Stimulated activated CD4-positive, alpha-beta T cell treated with anti-CD3 and anti-CD28 coated beads, Interleukin-15, amount 100 ng/mL, for 1 hour (primary cell): ENCODE data around the gene CRYBA2.

Experiments used
- DNase-seq, 2 donors: peaks; one replicate each; pipeline ENCODE4 v3.0.0-alpha.2; 2020; ENCODE audit warnings: low read depth in 1 of 2, low spot score in 1 of 2

Gene CRYBA2, protein sequence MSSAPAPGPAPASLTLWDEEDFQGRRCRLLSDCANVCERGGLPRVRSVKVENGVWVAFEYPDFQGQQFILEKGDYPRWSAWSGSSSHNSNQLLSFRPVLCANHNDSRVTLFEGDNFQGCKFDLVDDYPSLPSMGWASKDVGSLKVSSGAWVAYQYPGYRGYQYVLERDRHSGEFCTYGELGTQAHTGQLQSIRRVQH

DNA sequence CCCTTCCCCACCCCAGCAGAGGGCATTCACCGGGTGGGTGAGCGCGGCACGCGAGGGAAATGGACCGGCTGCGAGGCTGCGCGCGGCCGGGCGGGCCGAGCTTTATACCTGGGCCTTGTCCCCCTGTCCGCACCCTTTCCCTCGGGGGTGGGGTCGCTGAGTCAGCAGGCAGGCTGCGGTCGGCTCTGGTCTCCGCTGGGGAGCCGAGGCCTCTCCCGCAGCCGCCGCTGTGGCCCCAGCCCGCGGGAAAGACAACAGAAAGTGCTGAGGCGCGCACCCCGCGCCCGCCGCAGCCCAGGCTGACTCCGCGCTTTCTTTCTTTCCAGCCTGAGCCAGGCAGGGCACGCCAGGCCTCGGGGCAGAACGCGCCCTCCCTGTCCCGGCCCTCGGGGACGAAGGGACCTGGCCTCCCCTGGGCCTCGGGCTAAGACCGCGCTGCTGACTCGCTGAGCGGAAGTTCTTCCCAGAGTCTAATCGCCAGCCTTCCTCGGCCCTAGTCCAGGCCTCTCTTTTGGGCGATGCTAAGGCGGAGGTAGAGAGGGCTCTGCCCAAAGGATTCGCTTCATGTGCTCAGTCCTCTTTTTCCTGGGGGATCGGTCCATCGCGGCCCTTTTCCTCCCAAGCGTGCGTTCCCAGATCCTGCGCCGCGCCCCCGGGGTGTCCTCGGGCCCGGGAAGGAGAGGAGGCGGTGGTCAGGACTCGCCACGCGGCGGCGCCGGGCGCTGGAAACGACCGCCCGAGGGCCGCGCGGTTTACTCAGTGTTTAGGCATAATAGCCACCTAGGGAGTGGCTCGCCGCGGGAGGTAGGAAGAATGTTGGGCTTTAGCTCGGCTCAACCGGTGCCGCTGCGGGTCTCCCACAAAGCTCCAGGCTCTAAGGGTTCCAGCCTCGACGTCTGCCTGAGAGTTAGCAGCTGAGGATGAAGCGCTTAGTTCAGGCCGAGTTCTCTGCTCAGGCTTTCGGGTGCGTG, at the start of gene CRYBA2:
Gene CRYBA2, minus strand, starts transcription at position 78 of the 971 bp plus-strand sequence. CDS start 246 bp downstream, outside the sequence.
- no peak for DNase-seq

DNA sequence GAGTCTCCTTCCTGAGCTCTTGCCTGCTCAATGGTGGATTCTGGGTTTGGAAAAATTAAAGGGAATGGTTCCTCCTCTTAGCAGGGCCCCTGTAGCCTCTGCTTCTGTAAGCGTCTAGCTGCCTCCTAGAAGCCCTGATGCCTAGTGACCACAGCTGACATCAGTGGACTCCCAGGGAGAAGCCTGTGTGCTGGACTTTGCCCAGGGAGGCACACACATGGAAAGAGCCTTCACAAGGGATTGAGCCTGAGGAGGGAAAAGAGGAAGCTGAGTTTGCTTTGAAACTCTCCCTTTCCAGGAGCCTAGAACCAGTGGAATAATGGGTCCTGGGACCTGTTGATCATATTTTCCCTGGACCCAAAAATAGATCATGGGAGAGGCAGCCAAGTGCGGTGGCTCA, 49.5 kb upstream of the CRYBA2 start:
- DNase-seq: no peak

DNA sequence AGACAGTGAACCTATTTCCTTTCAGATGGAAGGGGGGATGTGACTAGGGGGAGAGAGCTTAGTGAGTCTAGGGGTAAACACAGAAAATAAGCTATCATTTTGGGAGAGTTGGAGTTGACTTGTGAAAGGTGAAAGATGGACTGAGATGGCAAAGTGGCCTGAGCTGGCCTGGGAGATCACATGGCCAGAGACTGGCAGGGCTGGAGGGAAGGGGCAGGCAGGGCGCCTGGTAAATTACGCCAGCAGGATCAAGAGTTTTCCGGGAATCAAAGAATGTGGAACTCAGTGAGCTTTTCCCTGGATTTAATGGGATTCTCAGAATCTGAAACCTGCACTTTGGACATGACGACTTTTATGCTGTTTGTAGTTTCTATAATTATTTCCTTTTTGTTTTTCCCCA, 48.9 kb upstream of the CRYBA2 start:
- DNase-seq: no peak

DNA sequence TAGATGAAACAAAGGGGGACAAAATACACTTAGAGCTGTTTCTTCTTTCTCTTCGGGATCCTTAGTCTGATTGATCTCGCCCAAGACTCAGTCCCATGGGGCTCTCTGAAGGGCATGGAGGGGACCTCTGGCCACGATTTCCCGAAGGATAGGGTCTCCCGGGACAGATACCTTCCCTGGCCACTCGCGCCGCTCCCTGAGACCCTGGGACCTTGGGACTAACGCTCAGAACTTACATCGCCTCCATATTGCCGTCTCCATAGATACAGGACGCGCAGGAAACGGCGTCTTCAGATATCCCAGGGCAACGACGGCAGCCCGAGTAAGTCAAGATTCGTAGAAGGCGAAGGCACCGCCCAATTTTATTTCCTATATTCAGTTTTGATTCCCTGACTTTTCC, 48.0 kb upstream of the CRYBA2 start, which contains the start of gene CFAP65:
Gene CFAP65, minus strand, starts transcription at position 265 of the 400 bp plus-strand sequence. CDS start 2,468 bp downstream, outside the sequence.
- no peak for DNase-seq

DNA sequence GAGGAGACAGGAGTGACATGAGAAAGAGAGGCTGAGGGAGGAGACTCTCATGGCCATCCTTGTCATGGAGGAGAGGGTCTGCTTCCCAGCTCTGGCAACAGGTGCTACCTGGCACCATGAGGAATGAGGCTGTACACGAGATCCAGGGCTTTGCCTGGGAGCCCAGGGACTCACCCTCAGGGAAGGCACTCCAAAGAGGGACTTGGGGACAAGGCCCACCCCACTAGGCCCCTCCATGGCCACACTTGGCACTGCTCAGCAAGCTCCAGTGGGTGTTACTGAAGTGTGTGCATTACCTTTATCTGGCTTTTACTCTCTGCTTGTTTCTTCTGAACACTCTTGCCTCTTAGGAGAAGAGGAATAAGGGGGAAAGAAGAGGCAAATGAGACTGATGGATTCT, 45.4 kb upstream of the CRYBA2 start:
- no peak for DNase-seq

DNA sequence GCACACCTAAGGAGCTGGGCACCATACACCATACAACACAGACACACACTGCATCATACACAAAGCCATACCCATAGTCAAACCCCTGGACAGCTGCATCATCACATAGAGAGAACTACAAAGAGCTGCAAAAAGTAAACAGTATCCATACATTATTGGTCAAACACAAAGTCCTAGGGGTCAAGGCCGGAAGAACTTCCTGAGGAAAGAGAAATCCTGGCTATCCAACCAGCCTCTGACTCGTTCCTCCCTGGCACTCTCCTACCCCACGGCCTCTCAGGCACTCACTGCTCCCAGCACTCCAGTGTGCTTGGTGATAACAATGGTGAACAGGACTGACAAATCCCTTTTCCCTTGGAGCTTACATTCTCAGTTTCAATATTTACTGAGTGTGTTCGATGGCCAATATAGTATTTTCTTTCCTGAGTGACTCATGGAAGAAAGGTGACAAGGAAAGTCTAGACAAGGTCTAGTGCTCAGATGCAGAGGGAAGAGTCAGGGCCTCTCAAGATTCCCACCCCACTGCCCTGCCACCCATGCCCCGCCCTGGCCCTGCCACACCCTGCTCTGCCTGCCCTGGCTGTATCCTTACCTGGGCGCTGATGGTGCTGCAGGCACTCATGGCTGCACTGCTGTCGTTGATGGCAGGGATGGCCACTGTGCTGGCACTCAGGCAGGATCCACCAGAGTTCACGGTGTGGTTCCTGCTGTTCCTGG, 44.7 kb upstream of the CRYBA2 start:
- DNase-seq: no peak

DNA sequence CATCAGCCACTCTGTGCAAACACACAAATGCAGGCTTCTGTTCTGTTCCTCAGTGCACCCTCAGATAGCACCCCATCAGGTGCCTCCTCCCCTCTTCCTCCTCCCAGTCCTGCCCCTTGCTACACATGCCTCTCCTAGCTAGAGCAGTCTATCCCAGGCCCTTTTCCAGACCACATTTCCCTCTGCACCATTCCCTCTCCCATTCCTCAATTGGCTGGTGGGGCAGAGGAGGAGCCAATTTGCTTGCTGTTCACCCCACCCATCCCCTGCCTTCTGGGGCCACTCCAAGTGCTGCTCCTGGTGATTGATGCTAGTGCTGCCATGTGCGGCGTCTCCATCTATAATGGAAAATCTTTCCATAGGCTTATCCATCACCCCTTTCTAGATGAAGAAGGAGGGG, 42.7 kb upstream of the CRYBA2 start:
- DNase-seq: no peak

DNA sequence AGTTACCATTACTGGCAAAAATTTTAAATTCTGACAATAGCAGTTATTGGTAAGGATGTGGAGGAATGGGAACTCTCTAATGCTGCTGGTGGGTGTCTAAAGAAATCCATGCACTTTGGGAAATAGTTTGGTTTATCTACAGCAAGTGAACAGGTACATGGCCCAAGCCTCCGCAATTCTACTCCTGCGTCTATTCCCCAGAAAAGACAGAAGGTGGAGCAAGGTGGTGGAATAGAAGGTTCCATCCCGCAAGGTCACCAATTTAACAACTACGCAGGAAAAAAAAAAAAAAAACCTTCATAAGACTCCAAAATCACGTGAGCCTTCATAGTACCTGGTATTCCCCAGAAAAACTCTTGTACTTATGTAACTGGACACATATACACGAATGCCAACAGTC, 41.6 kb upstream of the CRYBA2 start:
- no peak for DNase-seq

DNA sequence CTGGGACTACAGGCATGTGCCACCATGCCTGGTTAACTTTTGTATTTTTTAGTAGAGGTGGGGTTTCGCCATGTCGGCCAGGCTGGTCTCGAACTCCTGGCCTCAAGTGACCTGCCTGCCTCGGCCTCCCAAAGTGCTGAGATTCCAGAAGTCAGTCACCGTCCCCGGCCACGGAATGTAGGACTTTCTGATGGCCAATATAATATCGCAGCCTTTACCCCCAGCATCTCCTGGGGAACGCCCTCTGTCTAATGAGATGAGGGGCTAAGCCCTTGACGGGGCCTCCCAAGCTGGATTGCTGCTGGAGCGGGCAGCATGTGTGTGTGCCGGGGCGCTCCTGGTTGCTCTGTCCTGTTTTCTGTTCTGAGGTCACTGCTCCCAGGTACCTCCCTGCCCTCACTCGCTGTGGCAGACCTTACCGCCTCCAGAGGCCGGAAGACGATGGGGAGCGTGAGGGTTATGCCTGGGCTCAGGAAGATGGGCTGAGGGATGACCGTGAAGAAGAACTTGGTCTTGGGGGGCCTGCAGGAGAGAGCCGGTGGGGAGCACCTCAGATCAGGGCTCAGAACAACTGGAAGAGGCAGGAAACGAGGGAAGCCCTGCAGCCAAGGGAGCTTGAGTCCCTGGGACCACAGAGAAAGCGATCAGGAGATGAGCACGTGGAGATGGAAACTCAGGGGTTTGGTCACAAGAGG, 39.0 kb upstream of the CRYBA2 start:
- no peak for DNase-seq

DNA sequence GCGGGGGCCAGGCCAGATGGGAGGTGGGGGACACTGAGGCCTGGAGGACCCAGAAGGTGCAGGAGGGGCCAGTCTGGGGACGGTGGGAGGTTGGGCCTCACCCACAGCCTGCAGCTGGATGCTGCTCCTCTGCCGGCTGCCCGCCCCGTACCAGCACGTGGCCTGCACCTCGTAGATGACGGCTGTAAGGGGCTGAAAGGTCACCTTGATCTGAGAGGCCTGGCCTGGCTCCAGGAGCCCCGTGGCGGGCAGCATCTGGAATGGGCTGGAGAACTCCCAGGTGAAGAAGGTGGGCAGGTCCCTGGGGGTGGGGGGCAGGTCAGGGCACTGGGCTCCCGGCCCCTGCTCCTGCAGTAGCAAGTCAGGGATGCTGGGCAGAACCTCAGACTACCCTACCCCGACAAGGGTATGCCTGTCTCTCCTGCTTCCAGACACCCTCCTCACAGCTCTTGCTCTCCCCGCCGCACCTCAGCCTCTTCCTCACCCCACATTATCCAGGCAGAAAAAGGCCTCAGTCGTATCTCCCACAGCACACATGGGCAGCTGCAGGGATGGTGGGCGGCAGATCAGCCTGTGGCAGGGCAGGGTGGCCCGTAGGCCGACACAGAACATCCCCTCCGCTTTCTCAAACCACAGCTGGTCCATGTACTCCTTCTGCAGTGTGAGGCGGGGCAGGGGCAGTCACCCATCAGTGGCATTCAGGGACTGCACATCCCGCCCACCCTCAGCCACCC, 38.0 kb upstream of the CRYBA2 start:
- no peak for DNase-seq

DNA sequence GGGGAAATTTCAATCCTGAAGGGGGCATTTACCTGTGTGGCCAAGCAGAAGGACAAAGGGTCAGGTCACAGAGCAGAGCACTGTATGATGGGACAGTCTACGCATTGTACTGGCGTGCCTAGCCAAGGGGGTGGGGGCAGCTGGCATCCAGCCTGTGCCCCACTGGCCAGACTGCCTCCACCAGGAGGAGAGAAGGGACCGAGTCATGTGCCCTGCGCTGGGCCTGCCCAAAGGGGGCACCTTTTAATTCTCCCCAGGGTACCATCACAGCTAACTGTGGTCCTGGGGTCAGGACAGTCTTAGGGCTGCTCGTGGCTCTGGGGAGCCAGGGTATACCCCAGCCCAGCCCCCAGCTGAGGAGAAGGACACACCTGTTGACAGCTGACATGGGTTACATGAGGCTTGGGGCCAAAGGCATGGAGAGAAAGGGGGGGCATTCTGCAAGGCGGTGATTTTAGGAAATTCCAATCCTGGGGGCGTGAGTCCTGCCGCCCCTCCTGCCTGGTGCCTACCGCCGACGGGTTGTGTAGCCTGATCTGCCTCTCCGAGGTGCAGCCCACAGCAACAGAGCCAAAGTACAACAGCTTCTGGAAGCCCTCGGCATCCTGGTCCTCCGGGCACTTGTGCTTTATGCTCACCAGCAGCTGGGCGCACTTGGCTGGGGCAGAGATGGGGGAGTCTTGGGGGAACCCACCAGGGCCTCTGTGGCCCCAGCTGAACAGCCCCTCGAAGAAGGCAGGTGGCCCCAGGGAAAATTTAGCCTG, 37.1 kb upstream of the CRYBA2 start:
- DNase-seq: no peak

DNA sequence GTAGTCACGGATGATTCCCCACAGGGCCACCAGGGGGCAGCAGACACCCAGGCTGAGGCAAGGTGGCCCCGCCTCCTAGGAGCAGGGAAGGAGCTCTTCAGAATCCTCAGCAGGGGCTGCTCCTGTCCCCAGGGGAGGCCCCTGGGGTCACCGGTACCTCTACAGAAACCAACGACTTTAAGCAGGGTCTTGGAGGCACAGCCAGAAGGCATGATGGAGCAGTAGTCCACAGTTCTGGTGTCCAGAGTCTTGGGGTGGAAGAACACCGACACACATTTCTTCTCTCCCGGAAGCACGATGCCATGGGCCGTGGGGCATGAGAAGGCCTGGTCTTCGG, 36.6 kb upstream of the CRYBA2 start:
- peak; percentile 45 to 62 for DNase-seq

DNA sequence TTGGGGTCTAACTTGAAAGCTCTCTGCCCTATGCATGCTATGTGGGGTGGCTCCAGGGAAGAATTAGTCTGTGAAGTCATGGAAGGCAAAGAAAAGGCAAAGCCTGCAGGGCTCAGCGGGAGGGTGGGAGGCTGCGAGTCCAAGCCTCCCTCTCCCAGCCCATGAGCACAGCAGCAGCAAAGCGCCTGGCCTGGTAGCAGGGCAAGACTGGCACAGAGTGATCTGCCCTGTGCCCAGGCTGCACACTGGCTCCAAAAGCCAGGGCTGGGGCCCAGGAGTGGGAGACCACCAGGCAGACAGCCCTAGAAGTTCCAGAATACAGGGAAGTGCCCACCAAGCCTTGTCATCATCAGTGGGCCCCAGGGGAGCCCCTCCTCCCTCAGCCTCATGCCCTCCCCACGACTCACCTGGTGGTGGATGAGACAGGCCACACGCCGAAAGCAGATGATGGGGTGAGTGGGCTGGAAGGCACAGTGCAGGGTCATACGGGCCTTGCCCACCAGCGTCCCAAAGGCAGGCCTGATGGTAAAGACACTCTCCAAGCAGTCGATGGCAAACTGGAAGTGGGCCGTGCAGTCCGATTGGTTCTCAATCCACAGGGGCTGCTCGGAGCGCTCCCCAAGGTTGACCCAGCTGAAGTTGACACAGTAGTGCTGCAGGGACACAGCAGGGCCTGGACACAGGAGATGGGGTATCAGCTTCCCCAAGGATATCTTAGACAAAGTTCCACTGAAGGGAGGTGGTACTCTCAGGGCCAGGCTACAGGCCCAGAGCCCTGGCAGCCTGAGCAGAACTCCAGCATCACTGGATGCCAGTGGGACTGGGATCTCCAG, 36.0 kb upstream of the CRYBA2 start:
- no peak for DNase-seq

DNA sequence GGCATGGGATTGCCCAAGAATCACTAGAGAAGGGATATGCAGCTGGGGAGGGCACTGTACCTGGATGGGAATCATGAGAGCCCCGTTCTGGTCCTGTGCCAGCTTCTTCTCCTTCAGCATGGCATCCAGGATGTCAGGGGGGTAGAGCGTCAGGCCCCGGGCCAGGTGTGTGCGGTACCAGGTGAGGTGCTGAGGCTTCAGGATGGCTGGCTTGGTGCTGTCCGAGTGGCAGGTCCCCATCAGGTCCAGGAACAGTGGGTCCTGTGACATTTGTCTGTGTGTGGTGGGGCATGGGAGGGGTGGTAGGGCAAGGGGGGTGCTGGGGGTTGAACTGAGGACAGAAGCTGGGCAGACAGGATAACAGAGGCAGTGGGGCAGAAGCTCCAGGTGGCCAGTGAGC, 34.9 kb upstream of the CRYBA2 start:
- no peak for DNase-seq

DNA sequence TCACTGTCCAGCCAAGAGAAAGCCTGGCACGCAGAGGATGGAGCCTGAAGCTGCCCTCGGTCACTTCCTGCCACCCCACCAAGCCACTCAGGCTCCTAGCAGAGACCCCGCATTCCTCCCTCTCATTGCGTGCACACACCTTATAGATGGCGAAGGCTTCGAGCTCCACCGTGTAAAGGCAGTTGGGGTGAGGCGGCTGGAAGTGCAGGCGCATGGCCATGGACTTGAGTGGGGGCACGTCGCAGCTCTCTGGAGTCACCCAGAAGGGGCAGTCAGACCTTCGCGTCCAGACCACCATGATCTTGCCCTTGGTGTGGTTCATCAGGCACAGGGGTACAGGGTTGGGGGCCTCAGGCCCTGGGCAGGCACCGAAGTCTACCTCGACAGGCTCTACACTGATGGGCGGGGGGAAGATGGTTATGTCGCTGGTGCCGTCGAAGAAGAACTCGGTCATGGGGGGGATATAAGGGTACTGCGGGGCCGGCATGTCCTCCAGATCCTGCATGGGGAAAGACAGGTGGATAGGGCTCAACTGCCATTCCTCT, 34.4 kb upstream of the CRYBA2 start:
- DNase-seq: no peak

DNA sequence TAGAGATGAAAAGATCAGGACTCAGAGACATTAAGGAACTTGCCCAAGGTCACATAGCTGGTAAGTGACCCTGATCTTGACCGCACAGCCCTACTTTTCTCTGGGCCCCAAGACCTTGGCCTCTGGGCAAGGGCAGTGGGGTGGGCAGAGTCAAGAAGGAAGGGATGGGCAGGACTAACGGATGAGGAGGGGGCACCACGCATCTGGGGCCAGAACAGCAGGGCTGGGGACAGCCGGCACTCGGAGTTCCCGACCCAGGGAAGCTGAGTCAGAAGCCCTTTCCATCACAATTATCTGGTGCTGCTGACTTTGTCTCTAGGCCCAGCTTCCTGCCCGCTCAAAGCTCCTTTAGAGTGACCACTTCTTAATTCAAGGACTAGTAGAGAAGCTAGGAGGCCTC, 33.7 kb upstream of the CRYBA2 start:
- no peak for DNase-seq

DNA sequence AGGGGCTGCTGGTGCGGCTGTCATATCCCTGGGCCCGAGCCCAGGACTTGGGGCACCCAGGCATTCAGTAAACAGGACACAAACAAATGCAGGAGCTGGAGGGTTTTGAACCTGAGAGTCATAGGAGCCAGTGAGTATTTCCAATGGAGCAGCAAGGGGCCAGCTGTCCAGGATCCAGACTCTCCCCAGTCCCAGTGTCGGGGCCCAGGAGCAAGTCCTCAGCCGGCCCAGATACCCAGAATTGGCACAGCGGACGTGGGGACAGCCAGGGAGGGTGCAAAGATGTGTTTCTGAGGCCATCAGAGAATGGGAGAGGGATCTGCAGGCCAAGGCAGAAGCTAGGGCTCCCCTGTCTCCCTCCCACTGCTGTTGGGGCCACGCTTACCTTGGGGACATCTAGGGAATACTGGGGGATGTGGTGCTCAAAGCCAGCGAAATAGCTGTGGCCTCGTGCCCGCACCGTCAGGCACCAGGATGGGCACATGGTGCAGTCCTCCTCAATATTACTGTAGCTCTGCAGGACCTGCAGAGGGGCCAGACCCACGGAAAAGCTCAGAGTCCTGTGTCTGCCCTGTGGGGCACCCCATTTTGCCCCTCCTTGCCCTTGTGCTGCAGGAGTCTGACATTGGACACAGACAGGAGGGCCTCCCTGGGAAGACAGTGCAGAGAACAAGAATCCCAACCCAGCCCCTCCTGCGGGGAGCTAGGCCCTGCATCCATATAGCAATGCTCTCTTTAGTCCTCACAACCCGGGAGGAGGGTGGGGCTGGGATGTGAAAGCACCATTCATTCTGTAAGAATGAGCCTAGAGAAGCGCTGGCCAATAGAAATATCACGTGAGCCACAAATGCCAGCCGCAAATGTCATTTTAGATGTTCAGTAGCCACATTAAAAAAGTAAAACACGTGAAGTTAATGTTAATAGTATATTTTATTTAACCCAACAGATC, 32.7 kb upstream of the CRYBA2 start:
- no peak for DNase-seq

DNA sequence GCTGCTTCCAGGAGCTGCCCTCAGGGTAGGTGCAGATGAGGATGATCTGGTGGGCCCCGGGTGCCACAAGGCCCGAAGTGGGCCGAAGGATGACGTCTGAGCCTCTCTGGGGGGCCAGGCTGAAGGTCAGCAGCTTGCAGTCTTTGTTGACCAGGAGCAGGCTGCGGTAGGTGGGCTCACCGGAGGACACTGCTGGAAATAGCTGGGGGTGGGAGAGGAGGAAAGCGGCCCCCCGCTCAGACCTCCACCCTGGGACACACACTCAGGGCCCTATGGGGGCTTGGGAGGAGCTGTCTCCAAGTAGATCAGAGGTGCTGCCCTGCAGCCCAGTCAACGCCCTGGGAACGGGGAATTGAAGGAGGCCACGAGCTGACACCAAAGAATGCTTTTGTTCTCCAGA, 30.8 kb upstream of the CRYBA2 start:
- DNase-seq: no peak
